Measurements from ENCODE around the gene MRPS14.

MRPS14 gene

DNA sequence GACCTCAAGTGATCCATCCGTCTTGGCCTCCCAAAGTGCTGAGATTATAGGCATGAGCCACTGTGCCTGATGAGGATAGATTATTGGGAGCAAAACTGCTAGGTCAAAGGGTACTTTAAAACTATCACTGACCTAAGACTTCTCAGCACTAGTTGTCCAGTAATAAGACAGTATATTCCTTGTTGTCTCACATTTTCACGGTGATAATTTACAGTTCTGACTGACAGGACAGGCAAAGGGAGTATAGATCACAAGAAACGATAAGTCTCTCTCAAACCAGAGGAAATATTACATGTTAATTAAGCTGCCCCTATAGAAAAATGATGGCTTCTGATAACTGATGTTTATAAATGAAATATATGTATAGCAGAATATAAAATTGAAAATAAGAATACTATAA, 3.7 kb downstream of the MRPS14 start:
- TF ChIP-seq, protein P1, sequence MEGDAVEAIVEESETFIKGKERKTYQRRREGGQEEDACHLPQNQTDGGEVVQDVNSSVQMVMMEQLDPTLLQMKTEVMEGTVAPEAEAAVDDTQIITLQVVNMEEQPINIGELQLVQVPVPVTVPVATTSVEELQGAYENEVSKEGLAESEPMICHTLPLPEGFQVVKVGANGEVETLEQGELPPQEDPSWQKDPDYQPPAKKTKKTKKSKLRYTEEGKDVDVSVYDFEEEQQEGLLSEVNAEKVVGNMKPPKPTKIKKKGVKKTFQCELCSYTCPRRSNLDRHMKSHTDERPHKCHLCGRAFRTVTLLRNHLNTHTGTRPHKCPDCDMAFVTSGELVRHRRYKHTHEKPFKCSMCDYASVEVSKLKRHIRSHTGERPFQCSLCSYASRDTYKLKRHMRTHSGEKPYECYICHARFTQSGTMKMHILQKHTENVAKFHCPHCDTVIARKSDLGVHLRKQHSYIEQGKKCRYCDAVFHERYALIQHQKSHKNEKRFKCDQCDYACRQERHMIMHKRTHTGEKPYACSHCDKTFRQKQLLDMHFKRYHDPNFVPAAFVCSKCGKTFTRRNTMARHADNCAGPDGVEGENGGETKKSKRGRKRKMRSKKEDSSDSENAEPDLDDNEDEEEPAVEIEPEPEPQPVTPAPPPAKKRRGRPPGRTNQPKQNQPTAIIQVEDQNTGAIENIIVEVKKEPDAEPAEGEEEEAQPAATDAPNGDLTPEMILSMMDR (conservative IDR thresholded peaks at IDR 0.05; ENCODE audit: low read length) = no peak
- no peak overlapping the region for H3K4me3 ChIP-seq (ENCODE audit: low read length)
- no peak for DNase-seq (ENCODE audit: low read depth)

DNA sequence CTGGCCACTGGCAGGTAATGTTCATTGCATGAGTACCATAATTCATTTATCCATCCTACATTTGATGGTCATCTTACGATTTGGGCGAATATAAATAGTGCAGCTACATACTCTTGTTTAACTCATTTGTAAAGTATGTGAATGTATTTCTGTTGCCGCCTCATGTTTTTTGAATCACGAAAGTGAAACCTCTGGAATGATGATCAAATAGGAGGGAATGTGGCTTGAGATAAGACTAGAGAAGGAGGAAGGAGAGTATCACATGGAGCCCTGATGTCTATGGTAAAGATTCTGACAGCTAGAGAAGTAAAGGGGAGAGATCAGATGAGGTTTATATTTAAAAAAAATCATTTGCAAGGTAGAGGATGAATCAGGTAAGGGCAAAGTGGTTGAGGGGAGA, 8.0 kb downstream of the MRPS14 start:
- H3K4me3 ChIP-seq (ENCODE audit: low read length) = no peak overlapping the region
- TF ChIP-seq, protein P1 (conservative IDR thresholded peaks at IDR 0.05; ENCODE audit: low read length) = no peak
- DNase-seq (ENCODE audit: low read depth) = peak; percentile 61

DNA sequence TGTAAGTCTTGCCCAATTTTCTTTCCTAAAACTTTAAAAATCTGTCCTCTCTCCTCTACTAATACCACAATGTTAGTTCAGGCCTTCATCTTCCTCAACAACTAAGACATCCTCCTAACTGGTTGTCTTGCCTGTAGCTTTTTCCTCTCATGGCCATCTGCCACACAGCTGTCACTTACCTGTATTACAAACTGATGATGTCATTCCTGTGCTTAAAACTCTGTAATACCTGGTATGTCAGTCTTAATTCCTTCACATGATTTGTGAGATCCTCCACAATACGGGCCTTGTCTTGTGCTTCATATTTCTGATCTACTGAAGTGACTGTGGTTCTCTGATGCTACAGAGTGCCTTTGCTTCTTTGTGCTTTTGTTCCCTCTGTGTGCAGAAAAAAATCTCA, 9.8 kb downstream of the MRPS14 start:
- no peak overlapping the region for H3K4me3 ChIP-seq (ENCODE audit: low read length)
- no peak for DNase-seq (ENCODE audit: low read depth)
- TF ChIP-seq, protein P1 (conservative IDR thresholded peaks at IDR 0.05; ENCODE audit: low read length) = no peak

DNA sequence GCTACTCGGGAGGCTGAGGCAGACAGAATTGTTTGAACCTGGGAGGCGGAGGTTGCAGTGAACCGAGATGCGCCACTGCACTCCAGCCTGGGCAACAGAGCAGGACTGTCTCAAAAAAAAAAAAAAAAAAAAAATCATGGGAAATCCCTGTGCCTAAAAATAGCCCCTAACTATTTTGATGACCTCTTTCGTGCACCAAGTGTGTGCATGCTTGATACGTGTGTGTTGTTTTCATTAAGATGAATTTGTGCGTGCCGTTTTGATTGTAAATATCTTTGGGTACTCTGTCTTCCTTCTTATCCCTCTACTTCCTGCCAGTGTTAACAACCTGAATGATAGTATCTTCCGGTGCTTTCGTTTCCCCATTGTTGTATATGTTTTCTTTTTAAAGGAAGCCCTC, 13.7 kb downstream of the MRPS14 start:
- no peak overlapping the region for H3K4me3 ChIP-seq (ENCODE audit: low read length)
- TF ChIP-seq, protein P1 (conservative IDR thresholded peaks at IDR 0.05; ENCODE audit: low read length) = no peak

DNA sequence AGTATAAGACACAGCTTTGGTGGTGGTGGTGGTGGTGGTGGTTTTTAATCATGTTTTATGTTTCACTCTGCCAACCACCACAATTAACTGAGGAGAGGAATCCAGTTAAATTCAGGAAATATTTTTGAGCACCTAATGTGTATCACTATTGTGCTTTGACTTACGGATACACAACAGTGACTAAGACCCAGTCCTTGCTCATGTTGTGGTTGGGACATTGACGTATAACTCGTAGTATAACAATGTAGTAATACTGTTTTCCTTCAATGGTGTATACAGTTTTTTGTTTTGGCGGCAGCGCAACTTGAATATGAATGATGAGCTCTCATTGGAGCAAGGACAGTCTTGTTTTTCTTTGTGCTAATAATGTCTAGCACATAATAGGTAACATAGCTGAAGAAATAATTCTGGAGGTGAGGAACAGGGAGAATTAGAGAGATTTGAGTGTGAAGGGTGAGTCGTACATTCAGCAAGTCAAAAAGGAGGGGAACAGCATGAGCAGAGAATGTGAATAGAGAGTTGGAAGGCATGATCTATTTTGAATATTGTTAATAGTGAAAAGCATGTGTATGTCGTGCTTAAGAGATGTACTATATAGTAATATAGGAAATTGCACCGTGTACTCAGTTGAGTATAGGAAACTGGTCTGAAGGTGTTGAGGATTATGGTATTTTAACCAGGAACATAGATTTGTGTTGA, 18.0 kb downstream of the MRPS14 start:
- H3K4me3 ChIP-seq (ENCODE audit: low read length) = no peak overlapping the region
- TF ChIP-seq, protein P1 (conservative IDR thresholded peaks at IDR 0.05; ENCODE audit: low read length) = no peak
- DNase-seq (ENCODE audit: low read depth) = no peak

More for the DNA sequence above, 13.7 kb downstream of the MRPS14 start:
- no peak for DNase-seq (ENCODE audit: low read depth)

DNA sequence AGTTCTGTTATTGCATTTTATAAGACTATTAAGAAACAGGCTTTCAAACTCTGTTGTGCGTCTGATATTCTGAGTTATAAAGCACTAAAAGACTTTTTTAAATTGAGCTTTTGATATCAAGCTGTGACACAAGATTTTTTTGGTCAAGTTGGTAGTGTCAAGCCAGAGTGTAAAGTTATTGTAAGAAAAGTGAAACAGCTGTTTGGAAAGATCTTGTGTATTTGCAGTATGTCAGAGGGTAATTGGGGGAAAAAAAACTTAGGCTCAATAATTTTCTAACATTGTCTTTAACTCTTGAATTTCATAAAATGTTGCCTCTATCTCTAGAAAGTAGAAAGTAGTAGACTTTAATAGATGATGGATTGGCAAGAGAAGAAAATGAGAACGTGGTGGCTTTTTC, 19.7 kb downstream of the MRPS14 start:
- TF ChIP-seq, protein P1 (conservative IDR thresholded peaks at IDR 0.05; ENCODE audit: low read length) = no peak
- no peak overlapping the region for H3K4me3 ChIP-seq (ENCODE audit: low read length)
- no peak for DNase-seq (ENCODE audit: low read depth)

DNA sequence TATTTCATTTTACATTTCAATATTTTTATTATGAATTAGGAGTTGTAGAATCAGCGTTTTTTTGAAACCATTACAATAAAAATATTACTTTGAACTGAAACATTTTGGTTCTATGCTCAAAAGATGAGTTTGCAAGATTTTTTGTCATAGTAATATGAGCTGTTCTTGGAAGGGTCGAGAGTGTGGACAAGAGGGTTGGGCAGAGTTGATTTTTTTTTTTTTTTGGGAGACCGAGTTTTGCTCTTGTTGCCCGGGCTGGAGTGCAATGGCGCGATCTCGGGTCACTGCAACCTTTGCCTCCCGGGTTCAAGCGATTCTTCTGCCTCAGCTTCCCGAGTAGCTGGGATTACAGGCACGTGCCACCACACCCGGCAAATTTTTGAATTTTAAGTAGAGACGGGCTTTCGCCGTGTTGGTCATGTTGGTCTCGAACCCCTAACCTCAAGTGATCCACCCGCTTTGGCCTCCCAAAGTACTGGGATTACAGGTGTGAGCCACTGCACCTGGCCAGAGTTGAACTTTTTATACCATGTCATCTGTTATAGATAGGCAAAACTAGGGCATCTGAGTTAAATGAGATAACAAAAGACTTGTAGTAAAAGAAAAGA, 20.2 kb downstream of the MRPS14 start:
- DNase-seq (ENCODE audit: low read depth) = peak; percentile 26
- H3K4me3 ChIP-seq (ENCODE audit: low read length) = 0 out of 2 replicates have a peak overlapping the region, but pooled peaks have one; percentile 3
- TF ChIP-seq, protein P1 (conservative IDR thresholded peaks at IDR 0.05; ENCODE audit: low read length) = no peak
